Glomerular endothelial cell (primary cell): Measurements from ENCODE around the gene GRIK3. TPM values are rescaled to one million over a fixed set of nuclear protein-coding genes. Genes with fewer than 3 reads are reported as not detected.
"Not testable (repeated sequence)": the region's sequence is repeated elsewhere in the genome, so short reads cannot be mapped to it uniquely, and the experiment has no call there.

Source experiments
- DNase-seq: peaks from one replicate; pipeline ENCODE4 v3.0.0-alpha.2; 2011; ENCODE audit warnings: low read depth, low spot score; ENCODE audit errors: extremely low read depth
- total RNA-seq: library from RNA; depleted of rRNA; stranded (reverse); fragments of >200 nt; gene quantifications from 2 replicates; pipeline ENCODE4 v1.2.3, GENCODE V29; 2015

Gene GRIK3
- total RNA-seq, 1 donor from 2014 or later, result not detected

- DNase-seq, result no peak
Observed at GRCh38 chr1:36911561-36912364, 122.6 kb downstream of the GRIK3 start.

- DNase-seq, result no peak
Observed at GRCh38 chr1:36910886-36911540, 123.3 kb downstream of the GRIK3 start.

GRCh38 chr1:36909946-36910725 is 124.2 kb downstream of the GRIK3 start:
- no peak for DNase-seq

- not testable (repeated sequence) for DNase-seq
Observed at GRCh38 chr1:36909359-36909758, 125.0 kb downstream of the GRIK3 start.

GRCh38 chr1:36908096-36908495 is 126.2 kb downstream of the GRIK3 start:
- no peak for DNase-seq

- no peak for DNase-seq
Observed at GRCh38 chr1:36906555-36906954, 127.8 kb downstream of the GRIK3 start.

- no peak for DNase-seq
Observed at GRCh38 chr1:36905941-36906340, 128.4 kb downstream of the GRIK3 start.

GRCh38 chr1:36900128-36900527 is 134.2 kb downstream of the GRIK3 start:
- DNase-seq, result no peak

GRCh38 chr1:36897813-36898212 is 136.5 kb downstream of the GRIK3 start:
- not testable (repeated sequence) for DNase-seq

GRCh38 chr1:36894824-36895223 is 139.5 kb downstream of the GRIK3 start:
- no peak for DNase-seq

GRCh38 chr1:36890776-36891175 is 143.5 kb downstream of the GRIK3 start:
- DNase-seq, result no peak

GRCh38 chr1:36889478-36890226 is 144.7 kb downstream of the GRIK3 start:
- no peak for DNase-seq

GRCh38 chr1:36888811-36889477 is 145.4 kb downstream of the GRIK3 start:
- DNase-seq, result no peak

- no peak for DNase-seq
Observed at GRCh38 chr1:36885540-36886357, 148.6 kb downstream of the GRIK3 start.

GRCh38 chr1:36884801-36885200 is 149.5 kb downstream of the GRIK3 start:
- DNase-seq, result no peak

- DNase-seq, result no peak
Observed at GRCh38 chr1:36884029-36884701, 150.2 kb downstream of the GRIK3 start.

- DNase-seq, result no peak
Observed at GRCh38 chr1:36883315-36883949, 150.9 kb downstream of the GRIK3 start.

GRCh38 chr1:36882536-36883285 is 151.6 kb downstream of the GRIK3 start:
- DNase-seq, result no peak
